ENCODE measurements around the gene CCDC146.
"Not testable (repeated sequence)": the region's sequence is repeated elsewhere in the genome, so short reads cannot be mapped to it uniquely, and the experiment has no call there.

GRCh38 chr7:77102671-77103070 is 19.7 kb upstream of the CCDC146 start:
- not testable (repeated sequence) for TF ChIP-seq POLR2A, POU2F2 (IDR thresholded peaks at IDR 0.05; ENCODE audit: low read depth, low read length)
